NCI-H1105 treated with DMSO at 0.1 percent for 48 hours (cell line): ENCODE measurements around the gene RNF166.

Source experiments
- DNase-seq: peaks from one replicate; lab custom pipeline; 2025; lab: John Stamatoyannopoulos, UW

RNF166 gene

DNA sequence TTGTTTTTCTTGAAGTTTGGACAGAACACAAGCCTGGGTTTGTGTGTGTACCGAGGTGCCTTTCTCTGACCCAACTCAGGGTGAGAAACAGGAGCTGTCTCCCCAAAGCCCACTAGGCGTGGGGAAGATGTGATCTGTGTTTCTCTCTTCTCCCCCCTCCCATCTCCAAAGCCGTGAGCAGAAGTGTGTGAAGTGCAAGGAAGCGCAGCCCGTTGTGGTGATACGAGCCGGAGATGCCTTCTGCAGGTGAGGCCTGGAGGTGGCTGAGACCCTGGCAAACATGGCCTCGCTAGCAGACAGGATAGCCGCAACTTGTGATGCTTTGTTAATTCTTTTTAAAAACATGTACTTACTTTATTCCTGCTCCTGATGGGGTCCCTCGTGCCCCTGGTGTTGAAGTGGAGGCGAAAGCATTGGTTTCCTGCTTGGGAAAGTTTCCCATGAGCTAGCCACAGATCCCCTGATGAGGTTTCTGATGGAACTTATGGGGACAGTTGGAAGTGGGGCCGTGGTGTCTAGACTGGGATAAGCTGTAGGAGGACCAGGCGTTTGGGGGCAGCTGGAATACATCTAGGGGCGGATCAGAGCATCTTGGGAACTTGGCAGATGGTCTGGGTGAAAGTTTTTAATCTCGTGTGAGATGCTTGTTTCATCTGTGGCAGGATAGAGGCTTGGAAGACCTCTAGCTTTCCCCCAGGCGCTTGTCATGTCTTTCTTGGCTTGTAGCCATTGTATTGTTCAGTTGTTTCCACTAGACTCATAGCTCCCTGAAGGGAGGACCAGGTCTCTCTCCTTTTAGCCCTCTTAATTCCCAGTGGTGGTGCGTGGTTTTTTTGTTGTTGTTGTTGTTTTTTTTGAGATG lies 988 bp upstream of the RNF166 start:
- no peak for DNase-seq

DNA sequence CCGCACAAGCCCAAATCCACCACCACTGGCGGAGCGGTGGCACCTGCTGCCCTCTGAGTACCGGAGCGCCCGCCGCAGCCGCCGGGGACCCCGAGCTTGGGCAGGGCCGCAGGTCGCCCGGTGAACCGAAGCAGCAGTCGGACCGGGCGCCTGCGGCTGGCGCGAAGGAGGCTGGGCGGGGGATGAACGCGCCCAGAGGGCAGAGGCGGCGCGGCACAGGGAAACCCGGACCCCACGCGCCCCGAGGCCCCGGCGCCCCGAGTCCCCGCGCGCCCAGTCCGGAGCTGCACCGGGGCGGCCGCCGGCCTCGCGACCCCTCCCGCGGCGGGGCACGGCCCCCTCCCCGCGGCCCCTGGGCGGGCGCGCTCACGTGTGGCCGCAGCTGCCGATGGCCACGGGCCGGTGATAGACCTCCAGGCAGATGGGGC lies 393 bp downstream of the RNF166 start:
- no peak for DNase-seq

DNA sequence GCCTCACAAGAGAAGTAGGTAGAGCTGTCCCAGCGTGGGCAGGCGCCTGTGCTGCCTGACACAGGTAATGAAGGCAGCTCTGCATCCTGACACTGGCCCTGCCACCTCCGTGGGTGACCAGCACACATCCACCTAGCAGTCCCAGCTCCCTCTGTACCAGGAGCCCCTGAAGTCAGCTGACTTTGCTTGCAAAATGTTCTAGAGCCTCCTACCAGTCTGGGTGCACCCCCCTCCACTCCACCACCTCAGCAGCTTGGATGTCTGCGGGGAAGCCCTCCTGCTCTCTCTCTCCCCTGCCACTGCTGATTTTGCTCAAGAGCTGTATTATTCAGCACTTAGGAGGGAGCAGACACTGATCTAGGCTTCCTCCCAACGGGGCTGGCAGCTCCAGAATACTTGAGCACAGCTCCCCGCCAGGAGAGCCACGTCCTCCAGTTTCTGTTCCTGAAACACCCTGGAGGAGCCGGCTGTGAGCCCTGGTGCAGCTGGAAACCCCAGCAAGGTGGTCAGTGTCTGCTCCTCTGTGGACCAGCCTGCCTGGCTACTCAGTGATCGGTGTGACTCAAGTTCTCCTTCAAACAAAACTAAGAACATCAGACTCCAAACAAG lies 1.0 kb downstream of the RNF166 start:
- no peak for DNase-seq

DNA sequence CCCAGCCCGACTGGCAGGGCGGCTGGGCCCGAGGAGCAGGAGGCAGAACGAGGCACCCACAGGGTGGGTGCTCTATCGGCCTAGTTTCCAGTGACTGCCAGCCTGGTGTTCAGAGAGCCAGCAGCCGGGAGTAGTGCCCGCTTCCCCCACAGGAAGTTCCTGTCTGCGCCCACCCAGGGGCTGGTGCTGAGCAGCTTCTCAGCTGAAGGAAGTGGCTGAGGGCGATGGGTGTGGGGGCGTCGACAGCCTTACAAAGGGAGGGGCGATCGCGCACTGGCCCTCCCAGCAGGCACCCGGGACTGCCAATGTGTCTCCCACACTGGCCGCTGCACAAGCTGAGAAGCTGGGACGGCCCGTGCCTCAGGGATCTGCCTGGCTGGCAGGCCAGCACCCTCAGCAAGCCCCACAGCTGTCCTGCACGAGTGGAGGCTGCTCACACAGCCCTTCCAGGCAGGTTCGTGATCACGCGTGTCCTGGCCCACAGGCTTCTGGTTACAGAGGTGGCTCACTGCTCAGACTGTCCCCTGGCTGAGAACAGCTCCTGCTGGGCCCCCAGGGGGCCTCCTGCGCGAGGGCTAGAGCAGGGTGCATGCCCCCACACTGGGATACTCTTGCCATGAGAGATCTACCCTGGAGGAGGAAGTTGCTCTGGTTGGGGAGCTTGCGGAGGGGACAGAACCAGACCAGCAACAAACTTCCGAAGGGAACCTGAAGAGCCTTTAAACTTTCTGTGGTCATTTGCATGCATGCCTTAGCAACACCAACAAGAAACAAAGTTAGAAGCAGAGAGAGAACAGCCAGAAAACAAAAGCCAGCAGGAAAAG lies 2.5 kb downstream of the RNF166 start:
- DNase-seq = no peak

DNA sequence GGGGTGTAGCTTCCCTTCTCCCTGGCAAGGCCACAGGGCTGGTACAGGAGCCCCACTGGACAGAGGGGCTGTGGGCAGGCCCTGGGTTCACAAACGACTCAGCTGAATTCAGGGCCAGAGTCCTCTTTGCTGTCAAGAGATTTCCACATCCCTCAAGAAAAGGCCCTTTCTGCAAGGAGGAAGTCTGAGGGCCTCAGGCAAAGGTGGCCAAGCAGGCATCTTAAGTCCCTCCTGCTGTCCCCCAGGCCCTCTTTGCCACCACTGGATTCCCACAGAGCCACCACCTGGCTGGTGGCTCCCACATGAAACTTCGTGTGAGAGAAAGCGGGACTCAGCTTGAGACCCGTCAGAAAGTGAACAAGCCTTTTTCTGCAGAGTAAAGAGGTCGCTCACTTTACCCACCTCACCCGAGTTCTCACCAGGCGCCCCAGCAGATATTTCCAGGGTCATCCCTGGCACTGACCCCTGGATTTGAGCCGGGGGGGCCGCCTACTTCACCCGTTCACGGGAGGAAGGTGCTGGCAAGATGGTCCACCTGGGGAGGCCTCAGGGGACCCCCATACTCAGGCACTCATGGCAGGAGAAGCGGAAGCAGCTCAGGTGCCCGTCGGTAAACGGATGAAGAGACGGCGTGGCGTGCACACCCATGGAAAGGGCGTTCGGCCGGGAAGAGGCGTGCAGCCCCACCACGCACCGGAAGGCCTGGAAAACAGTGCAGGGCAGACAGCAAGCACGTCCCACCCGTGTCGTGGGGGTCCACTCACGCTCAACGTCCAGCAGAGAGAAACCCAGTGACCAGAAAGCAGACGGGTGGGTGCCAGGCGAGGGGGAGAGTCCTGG lies 3.6 kb downstream of the RNF166 start:
- no peak for DNase-seq

DNA sequence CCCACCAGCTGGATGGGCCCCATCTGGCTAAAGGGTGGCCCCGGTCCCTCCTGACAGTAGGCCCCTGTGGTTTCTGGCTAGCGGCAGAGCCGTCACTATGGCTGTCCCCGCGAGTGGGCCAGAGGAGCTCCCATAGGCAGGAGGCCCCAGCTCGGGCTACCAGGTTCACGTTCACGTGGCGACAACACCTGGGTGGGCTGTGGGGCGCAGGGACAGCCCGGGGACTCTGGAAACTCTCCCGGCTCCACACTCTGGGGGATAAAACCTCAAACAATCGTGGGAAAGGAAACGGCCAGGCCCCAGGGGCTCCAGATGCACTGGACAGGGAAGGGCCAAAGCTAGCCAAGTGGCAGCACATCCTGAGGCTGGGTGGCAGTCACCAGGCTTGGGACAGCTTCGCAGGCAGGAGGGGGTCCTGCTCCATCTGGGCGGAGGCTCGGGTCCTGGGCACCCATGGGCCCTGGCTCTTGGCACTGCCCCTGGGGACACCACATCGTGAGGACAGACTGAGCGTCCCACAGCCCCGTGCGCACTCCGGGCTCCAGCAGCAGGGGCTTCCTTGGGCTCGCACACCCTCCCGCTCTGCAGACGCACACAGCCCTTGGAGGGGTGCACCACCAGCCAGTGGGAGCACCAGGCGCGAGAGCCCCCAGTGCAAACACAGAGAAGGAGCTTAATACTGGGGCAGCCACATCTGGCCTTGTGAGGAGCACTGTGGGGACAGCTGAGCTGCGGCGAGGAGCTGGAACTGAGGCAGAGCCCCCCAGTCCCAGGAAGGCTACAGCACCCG lies 4.4 kb downstream of the RNF166 start:
- DNase-seq = no peak

DNA sequence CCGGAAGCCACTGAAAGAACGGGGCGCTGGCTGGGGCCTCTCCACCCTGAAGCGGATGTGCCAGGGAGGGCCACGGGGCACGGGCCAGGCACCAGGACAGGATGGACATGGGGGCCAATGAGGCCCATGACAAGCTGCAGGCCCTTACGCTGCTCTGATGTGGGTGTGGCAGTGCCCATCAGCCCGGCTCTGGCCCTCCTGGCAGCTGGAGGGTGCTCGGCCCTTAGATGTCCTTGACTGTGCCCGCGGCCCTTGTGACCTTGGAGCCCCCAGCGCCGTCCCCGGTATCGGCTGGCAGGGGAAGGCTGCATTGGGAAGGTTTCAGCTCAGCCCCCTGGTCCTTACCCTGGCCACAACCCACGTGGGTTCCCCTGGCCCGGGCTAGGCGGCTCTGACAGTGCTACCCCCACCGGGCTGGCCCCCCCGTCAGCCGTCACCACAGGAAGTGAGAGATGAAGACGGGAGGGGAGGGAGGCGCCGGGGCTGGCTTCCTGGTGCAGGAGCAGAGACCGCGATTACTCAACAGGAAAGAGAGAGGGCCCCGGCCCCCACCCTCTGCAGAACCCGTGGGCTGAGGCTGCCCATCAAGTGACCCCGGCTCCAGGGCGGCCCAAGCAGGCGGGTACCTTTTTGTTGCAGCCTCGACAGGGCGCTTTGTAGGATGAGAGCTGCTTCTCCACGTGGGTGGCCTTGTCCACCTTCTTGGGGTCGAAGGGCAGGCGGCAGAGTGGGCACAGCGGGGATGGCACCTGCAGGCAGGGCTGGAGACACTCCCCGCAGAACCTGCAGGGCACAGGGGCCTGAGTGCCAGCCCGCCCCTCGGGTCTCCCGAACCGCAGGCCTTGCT lies 5.3 kb downstream of the RNF166 start:
- DNase-seq = no peak

DNA sequence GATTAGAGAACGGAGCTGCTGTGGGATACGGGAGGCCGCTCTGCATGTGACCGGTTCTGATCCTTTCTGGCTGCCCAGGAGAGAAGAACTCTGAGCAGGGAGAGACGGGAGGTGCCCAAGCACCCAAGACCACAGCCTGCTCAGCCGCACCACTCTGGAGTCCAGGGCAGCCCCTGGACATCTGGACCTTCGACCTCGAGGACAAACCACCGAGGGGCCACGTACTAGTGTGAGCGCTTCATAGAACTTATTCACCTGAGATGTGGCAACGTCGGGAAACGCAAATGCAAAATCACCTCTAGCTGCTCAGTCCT lies 5.9 kb downstream of the RNF166 start:
- DNase-seq = no peak

DNA sequence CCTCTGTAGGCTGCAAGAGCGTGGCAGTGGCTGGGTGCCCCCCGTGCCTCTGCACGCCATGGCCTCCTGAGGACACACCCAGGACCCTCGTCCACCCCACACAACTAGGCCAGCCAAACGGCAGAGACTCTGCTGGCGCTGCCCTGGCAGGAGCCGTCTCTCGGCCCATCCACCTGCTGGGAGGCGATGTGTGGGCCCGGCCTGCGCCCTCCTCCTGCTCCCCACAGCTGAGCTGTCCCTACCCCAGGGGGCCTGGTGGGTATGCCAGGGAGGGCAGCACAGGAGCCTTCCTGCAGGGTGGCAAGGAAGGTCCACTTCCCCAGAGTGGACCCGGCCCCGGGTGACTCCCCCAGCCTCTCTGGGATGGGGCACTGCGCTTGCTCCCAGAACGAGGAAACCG lies 7.0 kb downstream of the RNF166 start:
- DNase-seq = no peak

DNA sequence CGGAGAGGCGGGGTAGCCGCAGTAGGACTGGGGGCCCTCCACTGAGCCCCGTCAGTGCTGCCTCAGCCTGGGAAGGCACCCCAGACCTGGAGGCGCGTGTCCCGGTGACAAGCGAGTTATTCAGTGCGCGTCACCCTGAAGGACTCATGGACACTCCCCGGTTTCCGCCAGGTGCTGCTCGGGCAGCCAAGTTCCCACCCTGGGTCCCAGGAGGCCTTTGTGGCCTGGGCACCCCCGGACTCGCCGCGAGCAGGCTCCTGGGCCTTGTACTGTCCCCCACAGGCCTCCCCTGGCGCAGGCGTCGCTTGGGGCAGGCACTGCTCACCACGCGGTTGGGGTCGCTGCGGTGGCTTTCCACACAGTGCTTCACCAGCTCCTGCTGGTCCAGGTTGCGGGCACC lies 7.6 kb downstream of the RNF166 start:
- DNase-seq = no peak

DNA sequence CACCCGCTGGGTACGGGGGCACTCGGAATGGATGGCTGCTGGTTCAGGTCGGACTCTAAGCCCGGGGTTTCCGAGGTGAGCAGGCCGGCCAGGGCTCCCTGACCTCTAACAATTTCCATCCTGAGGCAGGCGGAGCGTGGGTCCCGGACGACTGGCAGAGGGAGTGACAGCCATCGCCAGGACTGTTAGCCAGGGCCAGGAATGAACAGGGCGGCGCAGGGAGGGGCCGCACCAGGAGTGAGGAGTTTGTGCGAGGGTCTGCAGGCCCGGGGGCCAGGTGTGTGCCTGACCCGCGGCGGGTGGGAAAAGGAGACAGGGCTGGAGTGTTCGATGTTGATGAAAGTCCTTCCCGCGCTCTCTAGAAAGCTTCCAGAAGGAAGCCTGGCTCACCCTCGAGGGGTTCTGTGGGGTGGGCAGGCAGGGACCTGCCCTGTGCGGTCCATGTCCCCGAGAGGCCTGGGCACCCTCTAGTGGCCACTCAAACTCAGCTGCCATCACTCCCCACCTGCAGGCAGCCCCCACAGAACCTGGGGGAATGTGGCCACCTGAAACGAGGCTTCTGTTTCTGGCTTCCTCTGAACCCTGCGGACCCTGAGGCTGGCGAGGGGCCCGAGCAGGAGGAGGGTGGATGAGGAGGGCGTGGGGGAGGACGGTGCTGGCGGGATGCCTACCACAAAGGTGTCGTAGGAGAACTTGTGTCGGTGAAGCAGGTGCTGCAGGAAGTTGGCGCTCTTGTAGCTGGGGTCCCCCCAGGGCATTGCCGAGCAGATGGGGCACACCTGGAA lies 8.2 kb downstream of the RNF166 start:
- DNase-seq = no peak

DNA sequence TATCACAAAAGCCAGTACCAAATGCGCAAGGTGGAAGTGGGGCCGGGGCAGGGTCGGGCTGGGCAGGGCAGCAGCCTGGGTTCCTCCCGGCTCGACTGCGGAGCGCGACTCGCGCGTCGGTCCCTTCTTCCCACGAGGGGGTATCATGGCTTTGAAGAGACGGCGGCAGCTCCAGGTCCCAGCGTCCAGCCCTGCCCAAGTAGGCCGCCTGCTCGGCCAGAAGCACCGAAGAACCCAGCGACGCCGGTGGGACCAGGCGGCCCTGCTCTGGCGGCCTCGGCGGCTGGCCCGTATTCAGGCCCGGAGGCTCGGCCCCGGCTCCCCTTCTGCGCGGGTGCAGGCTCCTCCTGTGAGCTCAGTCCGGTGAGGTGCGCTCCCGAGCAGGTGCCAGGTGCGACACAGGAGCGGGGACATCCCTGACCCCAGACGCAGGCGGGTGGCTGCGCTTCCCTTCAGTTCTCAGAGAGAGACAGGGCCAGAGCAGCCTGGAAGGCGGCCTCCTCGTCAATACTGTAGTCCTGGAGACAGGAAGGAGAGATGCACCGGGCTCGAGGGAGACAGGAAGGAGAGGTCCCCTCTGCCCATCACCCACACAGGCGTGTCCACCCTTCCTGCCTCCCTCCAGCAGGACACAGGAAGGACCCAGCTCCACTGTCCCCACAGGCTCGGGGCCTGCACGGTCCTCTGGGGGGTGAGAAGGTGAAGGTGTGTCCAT lies 8.9 kb downstream of the RNF166 start:
- DNase-seq = no peak

DNA sequence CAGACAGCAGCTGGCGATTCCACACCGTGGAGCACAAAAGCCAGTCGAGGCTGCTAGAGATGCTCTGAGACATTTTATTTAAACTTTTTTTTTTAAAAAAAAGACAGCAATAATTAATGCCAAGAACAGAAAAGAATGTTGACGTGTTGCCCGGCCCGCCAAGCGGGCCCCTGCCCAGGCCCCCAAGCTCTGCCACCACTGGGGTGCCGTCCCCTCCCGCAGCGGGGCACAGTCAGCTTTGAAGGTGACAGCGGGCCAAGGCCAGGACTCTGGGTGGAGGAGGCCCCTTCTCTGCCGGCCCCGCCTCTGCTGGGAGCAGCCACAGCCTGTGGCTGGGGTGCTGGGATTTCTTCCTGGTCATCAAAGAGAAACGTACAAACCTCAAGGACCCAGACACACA lies 9.8 kb downstream of the RNF166 start:
- DNase-seq = no peak

DNA sequence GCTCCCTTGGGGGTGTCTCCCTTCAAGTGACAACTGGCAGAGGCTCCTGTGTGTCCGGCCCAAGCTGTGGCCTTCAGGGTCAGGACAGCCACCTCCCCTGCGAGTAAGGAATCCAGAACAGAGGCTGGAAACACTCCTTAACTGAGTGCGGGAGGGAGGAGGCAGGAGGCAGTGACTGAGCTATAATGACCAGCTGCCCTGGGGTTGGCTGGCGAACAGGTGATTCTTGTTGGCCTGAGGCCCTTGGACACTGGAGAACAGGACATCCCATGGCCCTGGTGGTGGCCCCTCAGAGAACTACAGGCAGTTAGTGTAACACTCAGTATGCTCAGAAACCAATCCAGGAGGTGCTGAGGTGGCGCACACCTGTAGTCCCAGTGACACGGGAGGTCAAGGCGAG lies 10.5 kb downstream of the RNF166 start:
- no peak for DNase-seq

DNA sequence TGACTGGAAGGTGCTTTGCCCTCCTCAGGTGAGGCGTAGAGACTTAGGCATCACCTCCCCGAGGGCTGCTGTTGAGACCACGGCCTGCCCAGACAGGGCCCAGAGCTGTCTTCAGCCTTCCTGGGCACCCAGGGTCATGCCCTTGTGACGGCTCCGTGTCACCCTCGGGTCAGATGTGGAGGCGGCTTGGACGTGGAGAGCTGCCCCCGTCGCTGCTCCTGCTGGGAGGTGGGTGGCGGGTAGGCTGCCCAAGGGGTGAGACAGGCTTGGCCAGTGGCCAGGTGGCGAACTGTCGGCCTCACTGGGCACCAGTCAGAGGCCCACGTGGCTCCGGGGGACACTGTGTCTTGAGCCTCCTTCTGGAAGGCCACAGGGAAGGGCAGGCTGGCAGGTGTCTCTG lies 11.0 kb downstream of the RNF166 start:
- DNase-seq = no peak

DNA sequence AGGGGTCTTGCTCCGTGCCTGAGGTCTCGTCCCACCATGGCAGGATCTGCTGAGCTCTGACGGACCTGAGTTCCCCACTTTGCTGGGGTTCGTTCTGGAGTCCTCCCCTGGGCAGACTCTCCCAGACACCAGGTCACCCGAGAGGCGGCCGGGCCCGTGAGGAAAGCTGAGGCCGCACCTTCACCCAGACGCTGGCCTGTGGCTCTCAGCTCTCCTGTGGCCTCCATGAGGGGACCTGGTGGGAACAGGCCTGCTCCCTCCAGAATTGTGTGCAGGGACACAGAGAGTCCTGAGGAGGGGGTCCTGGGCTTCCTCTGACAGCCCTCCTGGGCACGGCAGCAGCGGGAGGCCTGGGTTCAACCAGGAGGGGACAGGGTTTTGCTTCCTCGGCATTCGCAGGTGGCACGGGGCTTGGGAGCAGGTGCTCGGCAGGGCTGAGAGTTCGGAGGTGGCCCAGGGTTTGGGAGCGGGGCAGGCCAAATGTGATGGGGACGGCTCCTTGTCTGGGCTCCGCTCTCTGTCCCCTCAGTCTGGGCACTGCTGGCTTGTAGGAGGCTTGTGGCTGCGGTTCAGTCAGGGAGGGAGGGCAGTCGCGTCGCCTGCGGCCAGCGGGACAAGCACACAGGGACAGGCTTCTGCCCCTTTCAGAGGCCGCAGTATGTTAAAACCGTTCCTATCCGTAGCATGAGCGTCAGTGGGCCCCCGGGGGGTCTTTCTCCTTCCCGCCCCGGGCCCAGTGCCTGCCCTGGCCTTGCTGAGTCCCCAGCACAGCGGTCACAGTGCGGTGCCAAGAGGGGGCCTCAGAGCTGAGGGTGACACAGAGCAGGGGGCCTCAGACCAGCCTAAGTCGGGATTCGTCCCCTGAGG lies 11.8 kb downstream of the RNF166 start:
- no peak for DNase-seq

DNA sequence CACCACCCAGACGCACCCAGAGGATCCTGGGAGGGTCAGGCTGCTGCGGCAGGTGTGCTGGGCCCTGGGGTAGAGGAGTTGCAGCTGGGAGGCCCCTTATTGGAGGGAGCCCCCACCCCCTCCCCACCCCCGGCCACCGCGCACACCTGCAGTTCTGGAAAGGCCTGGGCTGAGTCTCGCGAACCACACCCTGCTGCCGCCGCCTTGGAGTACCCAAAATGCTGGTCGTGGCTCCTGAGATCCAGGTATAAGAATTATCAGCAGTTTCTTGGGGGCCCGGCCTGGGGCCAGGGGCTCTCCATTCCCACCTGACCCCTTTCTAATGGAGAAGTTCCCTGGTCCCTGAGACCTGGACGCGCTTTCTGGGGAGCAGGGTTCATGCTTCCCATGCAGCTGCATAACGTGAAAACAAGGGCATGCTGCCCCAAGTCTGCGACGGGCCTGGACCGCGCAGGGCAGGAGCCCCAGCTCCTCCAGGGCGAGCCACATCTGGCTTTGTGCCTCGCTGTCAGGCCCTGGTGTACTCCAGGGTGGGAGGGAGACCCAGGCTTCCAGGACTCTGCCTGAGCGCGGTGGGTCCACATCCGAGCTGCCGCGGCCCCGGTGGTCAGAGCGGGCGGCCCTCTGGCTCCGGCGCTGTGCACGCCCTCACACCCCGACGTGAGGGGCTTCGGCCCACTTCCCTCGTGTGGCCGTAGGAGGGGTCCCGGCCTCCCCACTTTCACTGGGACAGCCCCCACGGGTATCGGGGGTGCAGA lies 12.6 kb downstream of the RNF166 start:
- no peak for DNase-seq
